Measurements from ENCODE around the gene LZTR1. TPM values are rescaled to one million over a fixed set of nuclear protein-coding genes. Genes with fewer than 3 reads are reported as not detected.
A peak's percentile ranks its signal among the peaks of the same experiment; 100 is the strongest.

The LZTR1 gene
- total and polyA plus RNA-seq, 11 donors, result 18.4 to 41.9 (median 26.6) TPM

GRCh38 chr22:20959578-20960461 is 22.3 kb upstream of the LZTR1 start:
- H3K36me3 ChIP-seq, result no peaks in the 10 kb centered on the region
- no peak overlapping the region for H3K27ac ChIP-seq
- H3K9me3 ChIP-seq, result no peaks in the 10 kb centered on the region
- intact Hi-C loops (cut with DNase I), result loop anchor here in 4 of 10 donors (5.0 to 10.0 kb wide), 5 partner anchors 43 to 115 kb away; partner anchors contain the start of genes CRKL (in 2 of the 4) and P2RX6 (in 1 of the 4)
- ATAC-seq, result no peak
- 94 to 96% (median 95%) methylated on average over 20 of the region's 20 CpGs for WGBS, 4 donors
- H3K27me3 ChIP-seq, result peaks cover 0 to 23% (median 9%) of the 10 kb centered on the region in 9 donors
- H3K4me3 ChIP-seq, result no peak overlapping the region
- peak in 1 of 5 donors; percentile 14 for DNase-seq
- H3K4me1 ChIP-seq, result peaks cover 0 to 29% (median 11%) of the 10 kb centered on the region in 12 donors
- TF ChIP-seq, protein P1, sequence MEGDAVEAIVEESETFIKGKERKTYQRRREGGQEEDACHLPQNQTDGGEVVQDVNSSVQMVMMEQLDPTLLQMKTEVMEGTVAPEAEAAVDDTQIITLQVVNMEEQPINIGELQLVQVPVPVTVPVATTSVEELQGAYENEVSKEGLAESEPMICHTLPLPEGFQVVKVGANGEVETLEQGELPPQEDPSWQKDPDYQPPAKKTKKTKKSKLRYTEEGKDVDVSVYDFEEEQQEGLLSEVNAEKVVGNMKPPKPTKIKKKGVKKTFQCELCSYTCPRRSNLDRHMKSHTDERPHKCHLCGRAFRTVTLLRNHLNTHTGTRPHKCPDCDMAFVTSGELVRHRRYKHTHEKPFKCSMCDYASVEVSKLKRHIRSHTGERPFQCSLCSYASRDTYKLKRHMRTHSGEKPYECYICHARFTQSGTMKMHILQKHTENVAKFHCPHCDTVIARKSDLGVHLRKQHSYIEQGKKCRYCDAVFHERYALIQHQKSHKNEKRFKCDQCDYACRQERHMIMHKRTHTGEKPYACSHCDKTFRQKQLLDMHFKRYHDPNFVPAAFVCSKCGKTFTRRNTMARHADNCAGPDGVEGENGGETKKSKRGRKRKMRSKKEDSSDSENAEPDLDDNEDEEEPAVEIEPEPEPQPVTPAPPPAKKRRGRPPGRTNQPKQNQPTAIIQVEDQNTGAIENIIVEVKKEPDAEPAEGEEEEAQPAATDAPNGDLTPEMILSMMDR (IDR thresholded peaks at IDR 0.05), result no peak
- no peak for TF ChIP-seq POLR2A (IDR thresholded peaks at IDR 0.05)

DNA sequence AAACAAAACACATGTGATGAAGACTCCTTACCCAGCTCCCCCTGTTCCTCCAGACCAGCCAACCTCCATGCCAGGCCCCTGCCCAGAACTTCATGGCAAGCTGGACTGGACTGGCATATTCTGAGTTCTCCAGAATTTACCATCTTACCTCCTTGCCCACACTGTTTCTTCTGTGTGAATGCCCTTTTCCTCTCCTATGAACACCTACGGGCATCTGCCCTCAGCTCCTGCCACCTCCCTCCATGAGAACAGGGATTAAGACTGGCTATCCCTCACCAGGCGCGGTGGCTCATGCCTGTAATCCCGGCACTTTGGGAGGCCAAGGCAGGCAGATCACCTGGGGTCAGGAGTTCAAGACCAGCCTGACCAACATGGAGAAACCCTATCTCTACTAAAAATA is 21.5 kb upstream of the LZTR1 start:
- H3K27ac ChIP-seq, result no peak overlapping the region
- DNase-seq, result peak in 1 of 5 donors; percentile 5
- peaks cover 0 to 29% (median 11%) of the 10 kb centered on the region in 9 donors for H3K27me3 ChIP-seq
- H3K36me3 ChIP-seq, result no peaks in the 10 kb centered on the region
- peaks cover 0 to 36% (median 13%) of the 10 kb centered on the region in 12 donors for H3K4me1 ChIP-seq
- H3K9me3 ChIP-seq, result no peaks in the 10 kb centered on the region
- H3K4me3 ChIP-seq, result no peak overlapping the region
- intact Hi-C loops (cut with DNase I), result loop anchor here in 4 of 10 donors (5.0 to 10.0 kb wide), 5 partner anchors 43 to 114 kb away; partner anchors contain the start of genes CRKL (in 2 of the 4) and P2RX6 (in 1 of the 4)
- WGBS, 4 donors, result 90 to 96% (median 95%) methylated on average over 4 of the region's 4 CpGs
- no peak for ATAC-seq
- TF ChIP-seq, protein P1 (IDR thresholded peaks at IDR 0.05), result no peak
- no peak for TF ChIP-seq POLR2A (IDR thresholded peaks at IDR 0.05)

DNA sequence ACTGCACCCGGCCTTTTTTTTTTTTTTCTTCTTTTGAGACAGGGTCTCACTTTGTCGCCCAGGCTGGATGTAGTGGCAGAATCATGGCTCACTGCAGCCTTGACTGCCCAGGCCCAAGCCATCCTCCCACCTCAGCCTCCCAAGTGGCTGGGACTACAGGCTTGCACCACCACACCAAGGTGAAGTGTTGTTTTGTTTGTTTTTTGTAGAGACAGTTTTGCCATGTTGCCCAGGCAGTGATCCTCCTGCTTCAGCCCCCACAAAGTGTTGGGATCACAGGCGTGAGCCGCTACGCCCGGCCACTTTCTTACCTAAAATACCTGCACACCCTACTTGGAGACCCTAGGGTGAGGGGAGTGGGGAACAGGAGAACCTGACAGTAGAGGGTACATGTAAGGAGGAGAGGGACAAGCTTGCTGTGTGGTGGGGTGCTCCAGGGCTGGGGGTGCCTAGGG is 19.6 kb upstream of the LZTR1 start:
- Histone ChIP-seq H3K27ac (no peak overlapping the region), H3K4me1 (peaks cover 0 to 25% (median 9%) of the 10 kb centered on the region in 12 donors), H3K36me3 (no peaks in the 10 kb centered on the region), H3K27me3 (peaks cover 0 to 29% (median 11%) of the 10 kb centered on the region in 9 donors), H3K4me3 (no peak overlapping the region), H3K9me3 (no peaks in the 10 kb centered on the region)
- WGBS, 4 donors, result 94 to 96% (median 96%) methylated on average over 6 of the region's 6 CpGs
- TF ChIP-seq POLR2A (IDR thresholded peaks at IDR 0.05), result no peak
- TF ChIP-seq, protein P1 (IDR thresholded peaks at IDR 0.05), result no peak
- intact Hi-C loops (cut with DNase I), result loop anchor here in 4 of 10 donors (5.0 to 10.0 kb wide), 5 partner anchors 45 to 112 kb away; partner anchors contain the start of genes CRKL (in 2 of the 4) and P2RX6 (in 1 of the 4)
- peak in 1 of 5 donors; percentile 10 for DNase-seq
- no peak for ATAC-seq

Measured in heart left ventricle (tissue), 16 donors.